GM23338 (cell line): ENCODE measurements around the gene MIPEP. TPM values are rescaled to one million over a fixed set of nuclear protein-coding genes. Genes with fewer than 3 reads are reported as not detected.

Source experiments
- ATAC-seq: fragments of 200-7000 bp; cut with Tn5 transposase; 3 replicates; pipeline ENCODE4 v1.9.1; 2020
- DNase-seq: peaks from one replicate; pipeline ENCODE4 v3.0.0-alpha.2; 2015; ENCODE audit warnings: low spot score
- H2AFZ ChIP-seq: fragments of 200-600 bp; sonication (generic); 2 replicates; pipeline ENCODE4 v1.8.0; 2016; ENCODE audit warnings: antibody characterized with exemption, mild to moderate bottlenecking, moderate library complexity
- H3F3A ChIP-seq: fragments of 200-600 bp; sonication (generic); replicated peaks from 2 replicates; pipeline ENCODE4 v1.8.0; 2017; ENCODE audit warnings: antibody characterized with exemption, mixed run types, low read depth
- H3K27ac ChIP-seq: fragments of 200-600 bp; sonication (generic); 2 replicates; pipeline ENCODE4 v1.6.1; 2016; ENCODE audit warnings: low read depth
- H3K27me3 ChIP-seq: fragments of 200-600 bp; sonication (generic); 2 replicates; pipeline ENCODE4 v1.8.0; 2016; ENCODE audit warnings: mild to moderate bottlenecking, mixed run types, moderate library complexity; ENCODE audit not compliant: insufficient read depth
- H3K36me3 ChIP-seq: fragments of 200-600 bp; sonication (generic); 2 replicates; pipeline ENCODE4 v1.8.0; 2016; ENCODE audit warnings: mild to moderate bottlenecking; ENCODE audit not compliant: insufficient read depth
- H3K4me1 ChIP-seq: fragments of 200-600 bp; sonication (generic); 2 replicates; pipeline ENCODE4 v1.8.0; 2016; ENCODE audit warnings: mild to moderate bottlenecking, moderate library complexity; ENCODE audit not compliant: insufficient read depth
- H3K4me2 ChIP-seq: fragments of 200-600 bp; sonication (generic); 2 replicates; pipeline ENCODE4 v1.7.1; 2017; ENCODE audit warnings: mixed run types
- H3K4me3 ChIP-seq: fragments of 200-600 bp; sonication (generic); 2 replicates; pipeline ENCODE4 v1.6.1; 2016; ENCODE audit warnings: mixed run types
- H3K79me2 ChIP-seq: fragments of 200-600 bp; sonication (generic); replicated peaks from 2 replicates; pipeline ENCODE4 v1.8.0; 2017; ENCODE audit warnings: mild to moderate bottlenecking; ENCODE audit not compliant: insufficient read depth
- H3K9me2 ChIP-seq: fragments of 200-600 bp; sonication (generic); 2 replicates; pipeline ENCODE4 v1.8.0; 2017; ENCODE audit not compliant: insufficient read depth
- H4K20me1 ChIP-seq: fragments of 200-600 bp; sonication (generic); replicated peaks from 2 replicates; pipeline ENCODE4 v1.8.0; 2017; ENCODE audit warnings: mild to moderate bottlenecking; ENCODE audit not compliant: insufficient read depth
- H3K27ac Mint-ChIP-seq: 2 replicates; pipeline ENCODE4 v1.8.0; 2020; ENCODE audit warnings: inconsistent platforms, mild to moderate bottlenecking, moderate library complexity, mixed read lengths
- H3K27me3 Mint-ChIP-seq: 3 replicates; pipeline ENCODE4 v1.8.0; 2022; ENCODE audit warnings: low read depth, mild to moderate bottlenecking, moderate library complexity, mixed read lengths, inconsistent platforms; ENCODE audit not compliant: insufficient read depth, poor library complexity
- H3K36me3 Mint-ChIP-seq: 3 replicates; pipeline ENCODE4 v1.8.0; 2021; ENCODE audit warnings: low read depth, mild to moderate bottlenecking, inconsistent platforms, moderate library complexity, mixed read lengths
- H3K4me1 Mint-ChIP-seq: 3 replicates; pipeline ENCODE4 v1.8.0; 2020; ENCODE audit warnings: mild to moderate bottlenecking, inconsistent platforms, mixed read lengths
- H3K4me3 Mint-ChIP-seq: 3 replicates; pipeline ENCODE4 v1.8.0; 2021; ENCODE audit warnings: moderate library complexity, mild to moderate bottlenecking, inconsistent platforms, mixed read lengths
- H3K9me3 Mint-ChIP-seq: 3 replicates; pipeline ENCODE4 v1.8.0; 2020; ENCODE audit warnings: moderate library complexity, mild to moderate bottlenecking, inconsistent platforms, mixed read lengths
- EZH2phosphoT487 ChIP-seq: fragments of 200-600 bp; sonication (generic); IDR thresholded peaks from one replicate; pipeline ENCODE4 v1.8.1; 2018; ENCODE audit warnings: antibody characterized with exemption; ENCODE audit not compliant: unreplicated experiment
- NANOG ChIP-seq: IDR thresholded peaks from 2 replicates; pipeline ENCODE4 v1.6.1; 2016; ENCODE audit warnings: antibody characterized with exemption, borderline replicate concordance
- ZNF331 ChIP-seq: fragments of 250-450 bp; sonication (Bioruptor Pico); IDR thresholded peaks from 2 replicates; pipeline ENCODE4 v1.5.0; 2020; ENCODE audit warnings: low read depth, mild to moderate bottlenecking, moderate library complexity
- polyA plus RNA-seq: library from polyadenylated mRNA; unstranded; fragments of >200 nt; fragmentation: Nextera tagmentation; extraction: Ambion mirVana; gene quantifications from 2 replicates; pipeline ENCODE4 v1.2.1, GENCODE V29; 2016
- total RNA-seq: library from RNA; depleted of rRNA; stranded (reverse); fragments of >200 nt; shearing (Covaris generic); gene quantifications from 2 replicates; pipeline ENCODE4 v1.2.3, GENCODE V29; 2014
- TF ChIP-seq, protein P1 (sequence below): IDR thresholded peaks from one replicate; pipeline ENCODE4 v1.6.1; 2018; ENCODE audit warnings: antibody characterized with exemption; ENCODE audit not compliant: unreplicated experiment
- TF ChIP-seq, protein P2 (sequence below): IDR thresholded peaks from 2 replicates; pipeline ENCODE4 v1.6.1; 2016; ENCODE audit warnings: antibody characterized with exemption

MIPEP gene
- total and polyA plus RNA-seq, 2 experiments from 2014 or later = 20.8 to 22.5 TPM

DNA sequence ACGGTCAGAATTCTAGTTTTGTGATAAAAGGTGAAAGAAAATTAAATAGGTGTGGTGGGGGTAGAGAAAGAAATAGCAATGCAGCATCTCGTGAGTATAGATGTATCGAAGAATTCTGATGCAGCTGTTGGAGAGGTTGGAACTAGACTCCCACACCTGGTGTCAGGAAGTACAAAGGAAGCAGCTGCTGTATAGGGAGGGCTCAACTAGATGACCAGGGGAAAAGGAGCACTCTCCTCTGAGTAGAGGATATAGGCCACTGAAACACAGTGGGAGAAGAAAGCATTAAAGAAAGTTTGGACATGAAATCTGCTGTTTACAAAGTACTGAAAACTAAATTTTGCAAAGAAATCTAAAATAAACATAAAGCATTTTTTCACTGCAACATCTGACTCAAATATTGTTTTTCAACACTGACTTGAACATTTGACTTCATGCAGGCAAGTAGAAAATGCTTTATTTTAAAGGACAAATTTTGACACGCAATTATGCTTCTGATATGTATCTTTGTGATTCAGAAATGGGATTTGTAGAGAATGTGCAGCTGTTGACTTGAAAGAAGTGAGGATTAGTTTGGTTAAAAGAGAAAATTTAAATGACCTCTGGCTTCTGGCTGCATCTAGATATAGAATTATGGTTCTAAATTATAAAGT, 82.2 kb downstream of the MIPEP start:
- no peak overlapping the region for H3K4me2 ChIP-seq
- ATAC-seq = no peak

DNA sequence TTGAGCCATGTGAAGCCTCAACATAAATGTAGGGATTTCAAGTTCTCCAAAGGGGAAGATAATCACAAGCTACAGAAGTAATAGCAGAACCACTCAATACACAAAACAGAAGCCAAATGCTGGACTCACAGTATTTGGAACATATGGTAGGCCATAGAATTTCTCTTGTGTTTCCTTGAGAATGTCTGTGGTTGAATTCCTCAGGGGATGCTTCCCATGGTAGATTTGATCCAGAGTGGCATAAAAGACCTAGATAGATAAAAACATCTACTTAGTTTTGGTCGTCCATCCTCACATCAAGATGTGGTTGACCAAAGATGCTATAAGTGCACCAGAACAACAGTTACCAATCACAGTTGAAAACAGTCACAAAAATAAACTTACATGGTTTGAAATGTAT, 83.4 kb downstream of the MIPEP start:
- H3K27ac Mint-ChIP-seq = no peak overlapping the region
- TF ChIP-seq, protein P1, sequence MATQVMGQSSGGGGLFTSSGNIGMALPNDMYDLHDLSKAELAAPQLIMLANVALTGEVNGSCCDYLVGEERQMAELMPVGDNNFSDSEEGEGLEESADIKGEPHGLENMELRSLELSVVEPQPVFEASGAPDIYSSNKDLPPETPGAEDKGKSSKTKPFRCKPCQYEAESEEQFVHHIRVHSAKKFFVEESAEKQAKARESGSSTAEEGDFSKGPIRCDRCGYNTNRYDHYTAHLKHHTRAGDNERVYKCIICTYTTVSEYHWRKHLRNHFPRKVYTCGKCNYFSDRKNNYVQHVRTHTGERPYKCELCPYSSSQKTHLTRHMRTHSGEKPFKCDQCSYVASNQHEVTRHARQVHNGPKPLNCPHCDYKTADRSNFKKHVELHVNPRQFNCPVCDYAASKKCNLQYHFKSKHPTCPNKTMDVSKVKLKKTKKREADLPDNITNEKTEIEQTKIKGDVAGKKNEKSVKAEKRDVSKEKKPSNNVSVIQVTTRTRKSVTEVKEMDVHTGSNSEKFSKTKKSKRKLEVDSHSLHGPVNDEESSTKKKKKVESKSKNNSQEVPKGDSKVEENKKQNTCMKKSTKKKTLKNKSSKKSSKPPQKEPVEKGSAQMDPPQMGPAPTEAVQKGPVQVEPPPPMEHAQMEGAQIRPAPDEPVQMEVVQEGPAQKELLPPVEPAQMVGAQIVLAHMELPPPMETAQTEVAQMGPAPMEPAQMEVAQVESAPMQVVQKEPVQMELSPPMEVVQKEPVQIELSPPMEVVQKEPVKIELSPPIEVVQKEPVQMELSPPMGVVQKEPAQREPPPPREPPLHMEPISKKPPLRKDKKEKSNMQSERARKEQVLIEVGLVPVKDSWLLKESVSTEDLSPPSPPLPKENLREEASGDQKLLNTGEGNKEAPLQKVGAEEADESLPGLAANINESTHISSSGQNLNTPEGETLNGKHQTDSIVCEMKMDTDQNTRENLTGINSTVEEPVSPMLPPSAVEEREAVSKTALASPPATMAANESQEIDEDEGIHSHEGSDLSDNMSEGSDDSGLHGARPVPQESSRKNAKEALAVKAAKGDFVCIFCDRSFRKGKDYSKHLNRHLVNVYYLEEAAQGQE = no peak

More for the DNA sequence above, 82.2 kb downstream of the MIPEP start:
- Mint-ChIP-seq H3K27me3 (no peaks in the 10 kb centered on the region), H3K27ac (no peak overlapping the region), H3K36me3 (peaks cover 5% of the 10 kb centered on the region; the same call in 2 of the 3 replicates), H3K4me3 (no peak overlapping the region), H3K9me3 (no peaks in the 10 kb centered on the region), H3K4me1 (peaks cover 25% of the 10 kb centered on the region)
- no peaks in the 10 kb centered on the region for H4K20me1 ChIP-seq
- H3K36me3 ChIP-seq = no peaks in the 10 kb centered on the region
- no peaks in the 10 kb centered on the region for H3K27me3 ChIP-seq
- no peaks in the 10 kb centered on the region for H3K79me2 ChIP-seq
- H3K4me1 ChIP-seq = peaks cover 9% of the 10 kb centered on the region
- H3K9me2 ChIP-seq = 0 out of 2 replicates have a peak, but pooled peaks cover 2% of the 10 kb centered on the region
- no peak overlapping the region for H3K4me3 ChIP-seq
- H3K27ac ChIP-seq = no peak overlapping the region
- no peaks in the 10 kb centered on the region for H3F3A ChIP-seq
- DNase-seq = no peak
- H2AFZ ChIP-seq = no peak overlapping the region
- no peak for TF ChIP-seq ZNF331 (CRISPR knock-in tag)
- TF ChIP-seq, protein P2, sequence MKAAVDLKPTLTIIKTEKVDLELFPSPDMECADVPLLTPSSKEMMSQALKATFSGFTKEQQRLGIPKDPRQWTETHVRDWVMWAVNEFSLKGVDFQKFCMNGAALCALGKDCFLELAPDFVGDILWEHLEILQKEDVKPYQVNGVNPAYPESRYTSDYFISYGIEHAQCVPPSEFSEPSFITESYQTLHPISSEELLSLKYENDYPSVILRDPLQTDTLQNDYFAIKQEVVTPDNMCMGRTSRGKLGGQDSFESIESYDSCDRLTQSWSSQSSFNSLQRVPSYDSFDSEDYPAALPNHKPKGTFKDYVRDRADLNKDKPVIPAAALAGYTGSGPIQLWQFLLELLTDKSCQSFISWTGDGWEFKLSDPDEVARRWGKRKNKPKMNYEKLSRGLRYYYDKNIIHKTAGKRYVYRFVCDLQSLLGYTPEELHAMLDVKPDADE = no peak
- no peak for TF ChIP-seq NANOG
- TF ChIP-seq, protein P1 = no peak
- no peak for TF ChIP-seq EZH2phosphoT487

More for the DNA sequence above, 83.4 kb downstream of the MIPEP start:
- ATAC-seq = no peak
- Mint-ChIP-seq H3K27me3 (no peaks in the 10 kb centered on the region), H3K4me3 (no peak overlapping the region), H3K36me3 (peaks cover 12% of the 10 kb centered on the region; the same call in 2 of the 3 replicates), H3K4me1 (peaks cover 17% of the 10 kb centered on the region), H3K9me3 (no peaks in the 10 kb centered on the region)
- no peak overlapping the region for H2AFZ ChIP-seq
- H3K27me3 ChIP-seq = no peaks in the 10 kb centered on the region
- DNase-seq = no peak
- no peaks in the 10 kb centered on the region for H3K36me3 ChIP-seq
- no peaks in the 10 kb centered on the region for H3F3A ChIP-seq
- no peak overlapping the region for H3K27ac ChIP-seq
- peaks cover 9% of the 10 kb centered on the region for H3K4me1 ChIP-seq
- no peaks in the 10 kb centered on the region for H4K20me1 ChIP-seq
- H3K9me2 ChIP-seq = 0 out of 2 replicates have a peak, but pooled peaks cover 2% of the 10 kb centered on the region
- H3K4me3 ChIP-seq = no peak overlapping the region
- no peak overlapping the region for H3K4me2 ChIP-seq
- no peaks in the 10 kb centered on the region for H3K79me2 ChIP-seq
